PC-9 (cell line): ENCODE measurements around the gene AUTS2. TPM values are rescaled to one million over a fixed set of nuclear protein-coding genes. Genes with fewer than 3 reads are reported as not detected.

Experiments
- BruUV-seq: library from RNA; stranded (reverse); fragments of 400-500 nt; replicated peaks from 2 replicates; lab custom pipeline; 2021; lab: Mats Ljungman, UMichigan
- CTCF ChIA-PET: fragments of 300-600 bp; sonication (Branson Sonifier 250); formaldehyde crosslinking; loops from one replicate; lab custom pipeline; 2022; ENCODE audit warnings: antibody characterized with exemption; lab: Charles Lee
- POLR2A ChIA-PET: fragments of 300-600 bp; sonication (Branson Sonifier 250); formaldehyde crosslinking; loops from one replicate; lab custom pipeline; 2022; ENCODE audit warnings: antibody characterized with exemption; ENCODE audit not compliant: unreplicated experiment; lab: Charles Lee
- DNase-seq, 2 experiments: peaks; one replicate each; pipeline versions ENCODE4 v3.0.0 to v3.0.0-alpha.2; 2015 to 2022; ENCODE audit warnings: mixed read lengths in 1 of 2
- H2AFZ ChIP-seq: fragments of 200-600 bp; sonication (generic); 2 replicates; pipeline ENCODE4 v1.8.1; 2017; ENCODE audit warnings: antibody characterized with exemption
- H3F3A ChIP-seq: fragments of 200-600 bp; sonication (generic); 2 replicates; pipeline ENCODE4 v1.8.1; 2017; ENCODE audit warnings: antibody characterized with exemption, mild to moderate bottlenecking, low read depth; ENCODE audit not compliant: insufficient read depth
- H3K27ac ChIP-seq: fragments of 200-600 bp; sonication (generic); 2 replicates; pipeline ENCODE4 v1.6.1; 2016; ENCODE audit warnings: mixed run types
- H3K27me3 ChIP-seq: fragments of 200-600 bp; sonication (generic); 2 replicates; pipeline ENCODE4 v1.6.1; 2016; ENCODE audit warnings: low read depth, mixed run types; ENCODE audit not compliant: insufficient read depth
- H3K36me3 ChIP-seq: fragments of 200-600 bp; sonication (generic); 2 replicates; pipeline ENCODE4 v1.6.1; 2016; ENCODE audit warnings: low read depth, mixed run types
- H3K4me1 ChIP-seq: fragments of 200-600 bp; sonication (generic); replicated peaks from 2 replicates; pipeline ENCODE4 v1.6.1; 2016; ENCODE audit warnings: mixed run types; ENCODE audit not compliant: insufficient read depth
- H3K4me2 ChIP-seq: fragments of 200-600 bp; sonication (generic); 2 replicates; pipeline ENCODE4 v1.6.1; 2017; ENCODE audit warnings: mixed run types
- H3K4me3 ChIP-seq: fragments of 200-600 bp; sonication (generic); 2 replicates; pipeline ENCODE4 v1.6.1; 2016; ENCODE audit warnings: mixed run types
- H3K79me2 ChIP-seq: fragments of 200-600 bp; sonication (generic); 2 replicates; pipeline ENCODE4 v1.6.1; 2017; ENCODE audit warnings: low read depth, mixed run types
- H3K9me2 ChIP-seq: fragments of 200-600 bp; sonication (generic); 2 replicates; pipeline ENCODE4 v1.8.1; 2017; ENCODE audit warnings: mild to moderate bottlenecking; ENCODE audit not compliant: insufficient read depth
- H3K9me3 ChIP-seq: fragments of 200-600 bp; sonication (generic); 2 replicates; pipeline ENCODE4 v1.8.1; 2016; ENCODE audit warnings: low read depth; ENCODE audit not compliant: insufficient read depth
- H4K20me1 ChIP-seq: fragments of 200-600 bp; sonication (generic); 2 replicates; pipeline ENCODE4 v1.8.1; 2017; ENCODE audit not compliant: insufficient read depth
- EZH2 ChIP-seq: fragments of 200-600 bp; sonication (generic); IDR thresholded peaks from 2 replicates; pipeline ENCODE4 v1.8.0; 2017; ENCODE audit warnings: antibody characterized with exemption, low read depth
- intact Hi-C: fragments of 100-400 bp; cut with micrococcal nuclease; formaldehyde crosslinking; loops from one replicate; pipeline ENCODE4 v1.10.0; 2022; ENCODE audit not compliant: unreplicated experiment
- total RNA-seq: library from RNA; stranded (reverse); gene quantifications from 2 replicates; pipeline ENCODE4 v1.2.3, GENCODE V29; 2021
- TF ChIP-seq, protein P1 (sequence below): fragments of 200-600 bp; sonication (generic); conservative IDR thresholded peaks from 2 replicates; pipeline ENCODE4 v1.6.1; 2017; ENCODE audit warnings: mixed run types, antibody characterized with exemption, mild to moderate bottlenecking, moderate library complexity

AUTS2 gene
- total RNA-seq, 1 experiment from 2014 or later: not detected

DNA sequence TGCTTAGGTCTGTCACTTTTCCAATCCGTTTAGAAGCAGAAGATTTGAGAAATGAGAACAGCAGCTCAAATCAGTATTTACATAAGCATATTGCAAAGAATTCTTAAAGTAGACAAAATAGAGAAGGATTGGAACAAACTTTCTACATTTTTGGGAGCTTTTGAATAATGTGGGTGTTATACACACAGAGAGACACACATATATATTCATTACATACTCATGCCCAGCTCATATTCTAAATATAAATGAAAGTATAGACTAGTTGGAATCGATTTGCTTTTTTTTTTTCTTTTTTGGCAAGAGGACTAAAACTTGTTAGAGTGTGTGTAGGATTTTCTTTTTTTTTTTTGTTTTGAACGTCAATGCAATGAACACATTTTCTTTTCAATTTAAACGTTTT, 538.9 kb downstream of the AUTS2 start:
- ChIA-PET POLR2A (no interaction called here), CTCF (no interaction called here)
- H3K9me3 ChIP-seq: no peaks in the 10 kb centered on the region
- H3K79me2 ChIP-seq: no peaks in the 10 kb centered on the region
- no TSS peak for BruUV-seq
- H3K4me2 ChIP-seq: no peak overlapping the region
- intact Hi-C loops: no loop called here
- no peak overlapping the region for H2AFZ ChIP-seq
- no peaks in the 10 kb centered on the region for H3F3A ChIP-seq
- no peaks in the 10 kb centered on the region for H3K9me2 ChIP-seq
- H3K27ac ChIP-seq: no peak overlapping the region
- no peaks in the 10 kb centered on the region for H4K20me1 ChIP-seq
- H3K36me3 ChIP-seq: no peaks in the 10 kb centered on the region
- TF ChIP-seq, protein P1, sequence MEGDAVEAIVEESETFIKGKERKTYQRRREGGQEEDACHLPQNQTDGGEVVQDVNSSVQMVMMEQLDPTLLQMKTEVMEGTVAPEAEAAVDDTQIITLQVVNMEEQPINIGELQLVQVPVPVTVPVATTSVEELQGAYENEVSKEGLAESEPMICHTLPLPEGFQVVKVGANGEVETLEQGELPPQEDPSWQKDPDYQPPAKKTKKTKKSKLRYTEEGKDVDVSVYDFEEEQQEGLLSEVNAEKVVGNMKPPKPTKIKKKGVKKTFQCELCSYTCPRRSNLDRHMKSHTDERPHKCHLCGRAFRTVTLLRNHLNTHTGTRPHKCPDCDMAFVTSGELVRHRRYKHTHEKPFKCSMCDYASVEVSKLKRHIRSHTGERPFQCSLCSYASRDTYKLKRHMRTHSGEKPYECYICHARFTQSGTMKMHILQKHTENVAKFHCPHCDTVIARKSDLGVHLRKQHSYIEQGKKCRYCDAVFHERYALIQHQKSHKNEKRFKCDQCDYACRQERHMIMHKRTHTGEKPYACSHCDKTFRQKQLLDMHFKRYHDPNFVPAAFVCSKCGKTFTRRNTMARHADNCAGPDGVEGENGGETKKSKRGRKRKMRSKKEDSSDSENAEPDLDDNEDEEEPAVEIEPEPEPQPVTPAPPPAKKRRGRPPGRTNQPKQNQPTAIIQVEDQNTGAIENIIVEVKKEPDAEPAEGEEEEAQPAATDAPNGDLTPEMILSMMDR: no peak
- no peak for TF ChIP-seq EZH2
- H3K4me3 ChIP-seq: no peak overlapping the region
- no peaks in the 10 kb centered on the region for H3K4me1 ChIP-seq
- DNase-seq: no peak
- no peaks in the 10 kb centered on the region for H3K27me3 ChIP-seq

DNA sequence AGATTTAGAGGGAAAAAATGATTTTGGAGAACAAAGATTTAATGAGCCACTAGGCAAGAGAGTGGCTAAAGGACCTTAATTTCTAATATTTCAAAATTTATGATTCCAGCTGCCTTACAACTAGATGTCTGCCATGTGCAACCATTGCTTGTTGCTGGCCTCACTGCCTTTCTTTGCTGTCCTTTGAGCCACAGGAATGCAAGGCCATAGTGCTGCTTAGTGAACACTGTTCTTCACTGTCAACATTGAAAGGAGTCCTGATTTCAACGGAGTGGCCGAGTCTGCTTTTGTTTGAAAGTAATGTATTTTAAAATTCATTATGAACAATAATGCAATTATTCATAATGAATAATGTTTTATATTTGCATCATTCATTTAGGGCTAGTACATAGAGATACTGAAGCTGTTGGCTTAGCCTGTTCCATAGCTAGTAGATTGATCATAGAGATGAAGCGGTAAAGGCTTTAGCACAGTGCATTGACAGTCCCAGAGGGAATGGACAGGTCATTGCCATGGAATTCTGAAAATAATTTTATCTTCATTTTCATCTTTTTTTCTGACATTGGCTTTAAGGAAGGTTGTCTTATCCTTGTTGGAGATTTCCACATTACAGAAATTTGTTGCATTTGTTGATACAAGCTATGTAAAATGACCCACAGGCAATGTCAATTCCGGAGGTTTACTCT, 544.1 kb downstream of the AUTS2 start:
- Histone ChIP-seq H3K4me3 (no peak overlapping the region), H4K20me1 (no peaks in the 10 kb centered on the region), H3F3A (no peaks in the 10 kb centered on the region), H3K79me2 (no peaks in the 10 kb centered on the region), H3K9me3 (no peaks in the 10 kb centered on the region), H3K27me3 (no peaks in the 10 kb centered on the region), H3K36me3 (no peaks in the 10 kb centered on the region), H3K4me2 (no peak overlapping the region), H2AFZ (no peak overlapping the region), H3K9me2 (no peaks in the 10 kb centered on the region), H3K4me1 (no peaks in the 10 kb centered on the region), H3K27ac (no peak overlapping the region)
- ChIA-PET CTCF (no interaction called here), POLR2A (no interaction called here)
- DNase-seq: no peak
- no TSS peak for BruUV-seq
- TF ChIP-seq, protein P1: no peak
- TF ChIP-seq EZH2: no peak
- intact Hi-C loops: no loop called here

DNA sequence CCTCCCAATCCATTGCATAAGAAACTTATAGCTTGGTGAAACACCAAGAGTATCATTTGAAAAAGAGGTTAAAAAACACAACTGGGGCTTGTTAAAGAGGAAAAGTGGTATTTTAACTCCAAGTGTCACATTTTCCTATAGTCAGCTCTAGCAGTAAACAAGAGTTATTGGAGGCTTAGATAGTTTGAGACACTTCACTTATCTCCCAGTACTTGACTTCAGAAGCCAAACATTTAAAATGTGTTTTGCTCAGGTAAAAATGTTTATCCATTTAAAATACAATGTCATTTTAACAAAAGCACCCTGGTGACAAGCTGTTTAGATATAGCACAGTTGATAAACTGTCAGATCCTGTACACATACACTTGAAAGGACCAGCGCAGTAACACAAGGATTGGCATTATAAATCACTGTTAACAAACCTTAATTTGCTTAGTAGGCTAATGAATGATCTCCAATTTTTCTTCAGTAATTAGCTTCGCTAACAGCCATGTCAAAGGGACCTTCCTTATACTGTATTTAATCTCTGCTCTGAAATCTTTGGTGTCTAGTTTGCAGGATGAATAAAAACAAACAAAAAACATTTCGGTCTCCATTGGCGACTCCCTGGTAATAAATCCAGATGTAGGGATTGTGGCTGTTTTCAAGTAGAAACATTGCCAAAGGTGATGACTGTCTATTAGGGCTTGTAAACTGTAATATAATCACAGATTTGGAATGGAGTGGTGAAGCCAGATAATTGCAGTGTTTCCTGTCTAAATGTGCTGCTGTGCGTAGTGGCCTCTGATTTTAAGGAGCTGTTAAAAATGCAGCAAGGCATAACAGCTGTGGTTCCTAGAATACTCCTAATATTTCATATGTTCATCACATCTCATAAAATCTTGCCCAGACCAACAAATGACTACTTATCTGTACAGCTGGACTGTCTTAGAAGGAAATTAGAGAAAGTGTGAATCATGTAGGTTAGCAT, 545.1 kb downstream of the AUTS2 start:
- BruUV-seq: no TSS peak
- Histone ChIP-seq H3K9me2 (no peaks in the 10 kb centered on the region), H3K27me3 (no peaks in the 10 kb centered on the region), H3K79me2 (no peaks in the 10 kb centered on the region), H3K4me1 (no peaks in the 10 kb centered on the region), H3K4me2 (no peak overlapping the region), H2AFZ (no peak overlapping the region), H3K4me3 (no peak overlapping the region), H3K36me3 (no peaks in the 10 kb centered on the region), H3F3A (no peaks in the 10 kb centered on the region), H3K9me3 (no peaks in the 10 kb centered on the region), H4K20me1 (no peaks in the 10 kb centered on the region), H3K27ac (no peak overlapping the region)
- ChIA-PET CTCF (no interaction called here), POLR2A (no interaction called here)
- intact Hi-C loops: no loop called here
- TF ChIP-seq, protein P1: no peak
- no peak for TF ChIP-seq EZH2
- no peak for DNase-seq
